ENCODE data around the gene CBL.

CBL gene

DNA sequence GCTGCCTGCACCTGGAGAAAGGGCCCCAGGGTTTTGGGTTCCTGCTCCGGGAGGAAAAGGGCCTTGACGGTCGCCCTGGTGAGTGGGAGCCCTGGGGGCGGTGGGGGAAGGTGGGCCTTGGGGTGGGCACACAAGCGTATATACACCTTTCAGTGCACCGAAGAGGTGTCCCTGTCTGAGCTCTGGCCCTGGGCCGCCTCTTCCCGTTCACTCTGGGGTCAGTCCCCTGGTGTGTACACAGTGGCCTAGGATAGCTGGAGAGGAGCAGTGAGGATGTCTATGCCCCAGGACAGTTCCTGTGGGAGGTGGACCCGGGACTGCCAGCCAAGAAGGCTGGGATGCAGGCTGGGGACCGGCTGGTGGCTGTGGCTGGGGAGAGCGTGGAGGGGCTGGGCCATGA lies 18.1 kb upstream of the CBL start (continued):
- no peak for TF ChIP-seq ZFP3 (tag by site-specific recombination; IDR thresholded peaks at IDR 0.05; ENCODE audit: low read depth)

DNA sequence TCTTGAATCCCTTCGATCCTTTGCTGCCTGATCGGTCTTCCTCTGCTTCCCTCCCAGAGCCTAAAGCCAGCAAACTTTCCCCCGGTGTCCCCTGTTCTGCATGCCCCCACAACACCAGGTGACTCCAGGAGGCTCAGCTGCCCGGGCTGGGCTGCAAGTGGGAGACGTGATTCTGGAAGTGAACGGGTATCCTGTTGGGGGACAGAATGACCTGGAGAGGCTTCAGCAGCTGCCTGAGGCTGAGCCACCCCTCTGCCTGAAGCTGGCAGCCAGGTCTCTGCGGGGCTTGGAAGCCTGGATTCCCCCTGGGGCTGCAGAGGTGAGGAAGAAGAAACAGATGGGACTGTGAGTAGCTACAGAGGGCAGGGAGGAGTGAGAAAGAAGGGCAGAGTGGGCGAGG lies 17.3 kb upstream of the CBL start:
- Histone ChIP-seq H3K4me1 (ENCODE audit: control insufficient read depth, insufficient read depth, low read length) (no peaks in the 10 kb centered on the region), H3K4me3 (ENCODE audit: low read depth, low read length) (no peak overlapping the region), H3K9me3 (ENCODE audit: control insufficient read depth, insufficient read depth, low read depth, low read length) (no peaks in the 10 kb centered on the region), H3K36me3 (ENCODE audit: control insufficient read depth in 2 of 2, insufficient read depth in 1 of 2, low read length in 2 of 2) (peaks cover 0 to under 1% of the 10 kb centered on the region in 2 experiments; a peak in 1 of 3 replicates), H3K27ac (ENCODE audit: extremely low read depth, low read depth, low read length) (no peak overlapping the region)
- TF ChIP-seq ZIC2 (tag by site-specific recombination; IDR thresholded peaks at IDR 0.05): no peak
- no peak for TF ChIP-seq ZNF341 (tag by site-specific recombination; IDR thresholded peaks at IDR 0.05; ENCODE audit: low read depth)
- TF ChIP-seq ZNF23 (tag by site-specific recombination; IDR thresholded peaks at IDR 0.05; ENCODE audit: borderline replicate concordance): no peak
- TF ChIP-seq ZNF48 (tag by site-specific recombination; IDR thresholded peaks at IDR 0.05): no peak
- ChIA-PET CTCF (interaction anchor here (0.8 kb wide), 1 partner anchor 9 kb away, joined by 4 read pairs; no protein-coding TSS in a partner anchor), POLR2A (interaction anchor here (0.8 kb wide), 1 partner anchor 9 kb away, joined by 3 read pairs; no protein-coding TSS in a partner anchor)

DNA sequence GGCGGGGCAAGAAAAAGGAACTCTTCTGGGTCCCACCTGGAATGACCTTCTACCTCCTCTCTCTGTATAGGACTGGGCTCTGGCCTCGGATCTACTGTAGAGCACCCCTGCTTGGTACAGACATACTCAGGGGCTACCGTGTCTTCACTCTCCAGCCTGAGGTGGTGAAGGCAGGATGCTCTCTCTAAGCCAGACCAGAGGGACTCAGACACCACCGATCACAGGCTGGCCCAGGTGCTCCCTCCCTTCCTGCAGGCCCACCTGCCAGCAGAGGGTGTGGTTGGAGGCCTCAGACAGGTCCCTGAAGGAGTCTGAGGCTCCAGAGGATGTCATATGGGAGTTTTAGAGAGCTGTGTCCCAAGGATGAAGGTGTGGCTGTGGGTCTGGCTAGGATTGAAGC lies 16.7 kb upstream of the CBL start:
- CTCF ChIA-PET: no interaction called here
- TF ChIP-seq, protein P1, sequence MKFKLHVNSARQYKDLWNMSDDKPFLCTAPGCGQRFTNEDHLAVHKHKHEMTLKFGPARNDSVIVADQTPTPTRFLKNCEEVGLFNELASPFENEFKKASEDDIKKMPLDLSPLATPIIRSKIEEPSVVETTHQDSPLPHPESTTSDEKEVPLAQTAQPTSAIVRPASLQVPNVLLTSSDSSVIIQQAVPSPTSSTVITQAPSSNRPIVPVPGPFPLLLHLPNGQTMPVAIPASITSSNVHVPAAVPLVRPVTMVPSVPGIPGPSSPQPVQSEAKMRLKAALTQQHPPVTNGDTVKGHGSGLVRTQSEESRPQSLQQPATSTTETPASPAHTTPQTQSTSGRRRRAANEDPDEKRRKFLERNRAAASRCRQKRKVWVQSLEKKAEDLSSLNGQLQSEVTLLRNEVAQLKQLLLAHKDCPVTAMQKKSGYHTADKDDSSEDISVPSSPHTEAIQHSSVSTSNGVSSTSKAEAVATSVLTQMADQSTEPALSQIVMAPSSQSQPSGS (tag by site-specific recombination; IDR thresholded peaks at IDR 0.05; ENCODE audit: low read depth): no peak
- TF ChIP-seq, protein P2, sequence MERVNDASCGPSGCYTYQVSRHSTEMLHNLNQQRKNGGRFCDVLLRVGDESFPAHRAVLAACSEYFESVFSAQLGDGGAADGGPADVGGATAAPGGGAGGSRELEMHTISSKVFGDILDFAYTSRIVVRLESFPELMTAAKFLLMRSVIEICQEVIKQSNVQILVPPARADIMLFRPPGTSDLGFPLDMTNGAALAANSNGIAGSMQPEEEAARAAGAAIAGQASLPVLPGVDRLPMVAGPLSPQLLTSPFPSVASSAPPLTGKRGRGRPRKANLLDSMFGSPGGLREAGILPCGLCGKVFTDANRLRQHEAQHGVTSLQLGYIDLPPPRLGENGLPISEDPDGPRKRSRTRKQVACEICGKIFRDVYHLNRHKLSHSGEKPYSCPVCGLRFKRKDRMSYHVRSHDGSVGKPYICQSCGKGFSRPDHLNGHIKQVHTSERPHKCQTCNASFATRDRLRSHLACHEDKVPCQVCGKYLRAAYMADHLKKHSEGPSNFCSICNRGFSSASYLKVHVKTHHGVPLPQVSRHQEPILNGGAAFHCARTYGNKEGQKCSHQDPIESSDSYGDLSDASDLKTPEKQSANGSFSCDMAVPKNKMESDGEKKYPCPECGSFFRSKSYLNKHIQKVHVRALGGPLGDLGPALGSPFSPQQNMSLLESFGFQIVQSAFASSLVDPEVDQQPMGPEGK (tag by site-specific recombination; IDR thresholded peaks at IDR 0.05): no peak
- TF ChIP-seq ZNF274 (IDR thresholded peaks at IDR 0.05; ENCODE audit: low read length) (no peak), ZNF274 (tag by site-specific recombination; IDR thresholded peaks at IDR 0.05; ENCODE audit: borderline replicate concordance) (no peak), ZFHX2 (tag by site-specific recombination; conservative IDR thresholded peaks at IDR 0.05) (no peak), ZNF707 (tag by site-specific recombination; IDR thresholded peaks at IDR 0.05) (no peak), ZNF433 (tag by site-specific recombination; IDR thresholded peaks at IDR 0.05; ENCODE audit: low read depth) (no peak), HOXC10 (CRISPR knock-in tag; IDR thresholded peaks at IDR 0.05) (no peak), ZNF354C (tag by site-specific recombination; IDR thresholded peaks at IDR 0.05; ENCODE audit: borderline replicate concordance, low read depth) (no peak), ZFP37 (tag by site-specific recombination; IDR thresholded peaks at IDR 0.05) (no peak), ZNF211 (tag by site-specific recombination; IDR thresholded peaks at IDR 0.05; ENCODE audit: low read depth) (no peak), ZNF155 (tag by site-specific recombination; IDR thresholded peaks at IDR 0.05) (no peak)
- TF ChIP-seq, protein P3, sequence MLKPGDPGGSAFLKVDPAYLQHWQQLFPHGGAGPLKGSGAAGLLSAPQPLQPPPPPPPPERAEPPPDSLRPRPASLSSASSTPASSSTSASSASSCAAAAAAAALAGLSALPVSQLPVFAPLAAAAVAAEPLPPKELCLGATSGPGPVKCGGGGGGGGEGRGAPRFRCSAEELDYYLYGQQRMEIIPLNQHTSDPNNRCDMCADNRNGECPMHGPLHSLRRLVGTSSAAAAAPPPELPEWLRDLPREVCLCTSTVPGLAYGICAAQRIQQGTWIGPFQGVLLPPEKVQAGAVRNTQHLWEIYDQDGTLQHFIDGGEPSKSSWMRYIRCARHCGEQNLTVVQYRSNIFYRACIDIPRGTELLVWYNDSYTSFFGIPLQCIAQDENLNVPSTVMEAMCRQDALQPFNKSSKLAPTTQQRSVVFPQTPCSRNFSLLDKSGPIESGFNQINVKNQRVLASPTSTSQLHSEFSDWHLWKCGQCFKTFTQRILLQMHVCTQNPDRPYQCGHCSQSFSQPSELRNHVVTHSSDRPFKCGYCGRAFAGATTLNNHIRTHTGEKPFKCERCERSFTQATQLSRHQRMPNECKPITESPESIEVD (tag by site-specific recombination; IDR thresholded peaks at IDR 0.05): no peak
- H3K9me3 ChIP-seq (ENCODE audit: control insufficient read depth, insufficient read depth, low read depth, low read length): no peaks in the 10 kb centered on the region
- H3K27ac ChIP-seq (ENCODE audit: extremely low read depth, low read depth, low read length): no peak overlapping the region
- H3K4me1 ChIP-seq (ENCODE audit: control insufficient read depth, insufficient read depth, low read length): no peaks in the 10 kb centered on the region
- H3K4me3 ChIP-seq (ENCODE audit: low read depth, low read length): no peak overlapping the region
- no peaks in the 10 kb centered on the region for H3K36me3 ChIP-seq (ENCODE audit: control insufficient read depth in 2 of 2, insufficient read depth in 1 of 2, low read length in 2 of 2)
- POLR2A ChIA-PET: interaction anchor here (0.8 kb wide), 1 partner anchor 10 kb away, joined by 3 read pairs; no protein-coding TSS in a partner anchor
